ENCODE results near the gene CT45A5.
A peak's percentile ranks its signal among the peaks of the same experiment; 100 is the strongest.
"Not testable (repeated sequence)": the region's sequence is repeated elsewhere in the genome, so short reads cannot be mapped to it uniquely, and the experiment has no call there.

The CT45A5 gene, protein sequence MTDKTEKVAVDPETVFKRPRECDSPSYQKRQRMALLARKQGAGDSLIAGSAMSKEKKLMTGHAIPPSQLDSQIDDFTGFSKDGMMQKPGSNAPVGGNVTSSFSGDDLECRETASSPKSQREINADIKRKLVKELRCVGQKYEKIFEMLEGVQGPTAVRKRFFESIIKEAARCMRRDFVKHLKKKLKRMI

DNA sequence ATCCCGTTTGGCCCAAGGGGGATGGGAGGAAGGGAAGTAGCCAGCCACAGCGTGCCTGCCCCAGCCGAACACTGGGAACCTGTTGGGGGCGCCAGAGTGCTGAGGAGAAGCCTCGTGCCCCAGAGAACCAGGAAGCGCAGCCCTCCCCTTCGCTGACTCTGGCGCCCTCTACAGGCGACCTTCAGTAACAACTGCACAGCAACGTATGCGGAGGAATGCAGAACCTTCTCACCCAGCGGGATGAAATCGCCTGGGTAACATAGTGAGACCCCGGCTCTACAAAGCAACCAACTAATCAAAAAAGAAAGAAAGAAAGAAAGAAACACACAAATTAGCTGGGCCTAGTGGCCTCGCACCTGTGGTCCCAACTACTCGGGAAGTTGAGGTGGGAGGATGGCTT lies at the start of gene CT45A5:
Gene CT45A5 (minus strand): TSS at position 101 of the 400 bp plus-strand sequence. CDS start 3,774 bp downstream, outside the sequence.
- not testable (repeated sequence) for DNase-seq

GRCh38 chrX:135819912-135820311 lies 34.6 kb upstream of the CT45A5 start, which contains the start of gene CT45A2:
Gene CT45A2 (minus strand): TSS chrX:135820012. CDS start chrX:135816265, 3,747 bp downstream.
- not testable (repeated sequence) for DNase-seq

- not testable (repeated sequence) for DNase-seq
Measured at GRCh38 chrX:135802687-135803086, 17.4 kb upstream of the CT45A5 start, which contains the start of gene CT45A6. Gene CT45A6 (minus strand): TSS chrX:135802787. CDS start chrX:135798993, 3,794 bp downstream.

- DNase-seq, result not testable (repeated sequence)
Measured at GRCh38 chrX:135768091-135768490, 17.2 kb downstream of the CT45A5 start, which contains the start of gene CT45A3. Gene CT45A3 (minus strand): TSS chrX:135768191. CDS start chrX:135764444, 3,747 bp downstream.

DNA sequence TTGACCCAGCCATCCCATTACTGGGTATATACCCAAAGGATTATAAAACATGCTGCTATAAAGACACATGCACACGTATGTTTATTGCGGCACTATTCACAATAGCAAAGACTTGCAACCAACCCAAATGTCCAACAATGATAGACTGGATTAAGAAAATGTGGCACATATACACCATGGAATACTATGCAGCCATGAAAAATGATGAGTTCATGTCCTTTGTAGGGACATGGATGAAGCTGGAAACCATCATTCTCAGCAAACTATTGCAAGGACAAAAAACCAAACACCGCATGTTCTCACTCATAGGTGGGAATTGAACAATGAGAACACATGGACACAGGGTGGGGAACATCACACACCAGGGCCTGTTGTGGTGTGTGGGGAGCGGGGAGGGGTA lies 40.6 kb downstream of the CT45A5 start:
- DNase-seq, result not testable (repeated sequence)

GRCh38 chrX:135741192-135741715 lies 44.0 kb downstream of the CT45A5 start:
- no peak for DNase-seq

DNA sequence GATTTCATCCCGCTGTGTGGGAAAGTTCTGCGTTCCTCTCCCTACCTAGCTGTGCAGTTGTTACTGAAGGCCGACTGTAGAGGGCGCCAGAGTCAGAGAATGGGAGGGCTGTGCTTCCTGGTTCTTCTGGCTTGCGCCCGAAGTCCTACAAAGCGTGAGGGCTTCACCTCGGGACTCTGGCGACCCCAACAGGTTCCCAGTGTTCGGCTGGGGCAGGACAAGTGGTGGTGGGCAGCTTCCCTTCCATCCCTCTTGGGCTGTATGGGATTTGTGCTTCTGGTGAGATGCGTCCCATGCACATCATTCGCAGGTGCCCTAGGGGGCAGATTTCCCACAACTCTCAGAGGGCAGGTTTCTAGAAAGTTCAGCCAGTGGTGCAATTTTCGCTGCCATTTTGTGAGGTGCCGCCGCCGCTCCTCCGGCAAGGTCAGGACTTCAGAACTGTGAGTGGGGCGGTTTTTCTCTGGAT lies 44.6 kb downstream of the CT45A5 start:
- DNase-seq, result peak; percentile 58

- no peak for DNase-seq
Measured at GRCh38 chrX:135737366-135738071, 47.8 kb downstream of the CT45A5 start.

- not testable (repeated sequence) for DNase-seq
Measured at GRCh38 chrX:135734666-135735065, 50.6 kb downstream of the CT45A5 start.
